NCI-H1694 (cell line): ENCODE data around the gene NUP62CL.
A peak's percentile ranks its signal among the peaks of the same experiment; 100 is the strongest.

Experiments
- DNase-seq: peaks from one replicate; lab custom pipeline; 2025; lab: John Stamatoyannopoulos, UW

The NUP62CL gene

DNA sequence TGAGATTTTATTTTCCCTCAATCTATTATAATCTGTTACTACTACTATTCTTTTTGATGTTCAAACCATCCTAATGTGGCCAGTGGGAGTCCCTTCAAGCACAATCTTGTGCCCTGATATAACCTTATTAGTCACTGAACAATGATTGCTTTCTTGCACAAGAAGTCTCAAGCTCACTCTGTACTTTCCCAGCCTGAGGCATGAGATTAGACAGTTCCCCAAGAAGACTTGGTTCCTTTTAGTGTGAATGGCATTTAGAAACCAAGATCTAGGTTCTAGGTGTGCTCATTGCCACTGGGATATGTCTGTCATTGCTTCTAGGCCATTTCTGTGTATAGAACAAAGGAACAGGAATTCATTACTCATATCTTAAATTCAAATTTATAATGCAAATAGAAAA, 59.6 kb downstream of the NUP62CL start:
- DNase-seq = no peak

GRCh38 chrX:107135965-107136307, 70.3 kb downstream of the NUP62CL start:
- DNase-seq = no peak

- DNase-seq = no peak
Observed at GRCh38 chrX:107135049-107135964, 70.9 kb downstream of the NUP62CL start.

DNA sequence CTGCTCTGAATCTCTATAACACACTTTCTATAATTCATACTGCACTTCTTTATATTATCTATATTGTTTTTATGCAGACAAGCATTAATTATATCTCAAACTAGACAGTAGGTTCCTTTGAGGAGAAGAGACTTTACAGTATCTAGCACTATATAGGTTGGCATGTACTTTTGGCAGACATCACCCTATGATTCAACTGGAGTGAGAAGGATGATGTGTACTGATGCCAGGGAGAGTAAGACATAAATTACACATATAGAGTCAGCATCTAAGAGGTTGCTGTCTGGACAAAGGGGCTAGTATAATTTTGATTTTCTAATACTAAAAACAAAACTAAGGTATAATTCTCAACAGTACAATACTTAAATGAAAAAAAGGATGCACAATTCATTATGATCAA, 82.5 kb downstream of the NUP62CL start:
- no peak for DNase-seq

GRCh38 chrX:107119283-107119682, 87.0 kb downstream of the NUP62CL start:
- no peak for DNase-seq

GRCh38 chrX:107118322-107119147, 87.7 kb downstream of the NUP62CL start, which contains the start of gene RBM41:
RBM41 (minus strand) TSS chrX:107118822; CDS start chrX:107118773, 49 bp downstream.
- peak; percentile 63 for DNase-seq

- DNase-seq = no peak
Observed at GRCh38 chrX:107117993-107118321, 88.3 kb downstream of the NUP62CL start.

DNA sequence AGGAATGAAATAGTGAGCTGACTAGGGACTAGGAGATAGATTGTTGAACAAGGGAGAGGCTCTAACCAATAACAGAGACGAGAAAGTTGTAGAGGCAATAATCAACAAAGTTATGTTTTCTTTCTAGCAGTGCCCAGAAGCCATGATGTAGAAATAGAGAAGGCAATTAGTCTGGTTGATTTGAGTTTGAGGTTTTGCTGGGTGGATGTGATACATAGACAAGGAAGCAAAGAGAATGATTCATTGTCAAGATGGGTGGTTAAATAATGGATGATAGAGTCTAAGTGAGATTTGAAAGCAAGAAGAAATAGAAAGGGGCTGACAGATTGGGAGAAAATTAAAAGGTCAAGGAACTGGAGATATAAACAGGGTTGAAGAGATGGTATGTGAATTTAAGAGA, 98.8 kb downstream of the NUP62CL start:
- DNase-seq = no peak

DNA sequence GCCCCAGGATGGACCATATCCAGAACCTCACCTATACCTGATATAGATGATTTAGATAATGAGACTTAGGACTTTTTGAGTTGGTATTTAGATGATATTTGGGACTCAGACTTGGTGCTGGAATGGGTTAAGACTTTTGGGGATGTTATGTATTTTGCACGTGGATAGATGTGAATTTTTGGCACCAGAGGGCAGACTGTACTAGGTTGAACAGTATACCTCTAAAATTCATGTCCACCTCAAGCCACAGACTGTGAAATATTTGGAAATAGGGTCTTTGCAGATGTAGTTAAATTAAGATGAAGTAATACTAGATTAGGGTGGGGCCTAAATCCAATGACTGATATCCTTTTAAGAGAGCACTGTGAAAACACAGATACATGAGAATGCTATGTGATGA, 103.3 kb downstream of the NUP62CL start:
- DNase-seq = no peak

DNA sequence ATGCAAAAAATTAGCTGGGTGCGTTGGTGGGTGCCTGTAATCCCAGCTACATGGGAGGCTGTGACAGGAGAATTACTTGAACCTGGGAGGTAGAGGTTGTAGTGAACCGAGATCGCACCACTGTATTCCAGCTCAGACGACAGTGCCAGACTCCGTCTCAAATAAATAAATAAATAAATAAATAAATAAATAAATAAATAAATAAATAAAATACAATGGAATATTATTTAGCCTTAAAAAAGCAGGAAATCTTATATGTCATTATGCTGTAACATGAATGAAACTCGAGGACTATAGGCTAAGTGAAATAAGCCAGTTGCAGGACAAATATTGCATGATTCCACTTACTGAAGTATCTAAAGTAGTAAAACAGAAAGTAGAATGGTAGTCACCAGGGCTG, 130.1 kb downstream of the NUP62CL start:
- no peak for DNase-seq
